KG1 (cell line): ENCODE results near the gene BDKRB1.
"Not testable (repeated sequence)": the region's sequence is repeated elsewhere in the genome, so short reads cannot be mapped to it uniquely, and the experiment has no call there.

ENCODE experiments used
- DNase-seq: peaks from one replicate; lab custom pipeline; 2025; lab: John Stamatoyannopoulos, UW

Gene BDKRB1

GRCh38 chr14:96233661-96234060 lies 22.3 kb upstream of the BDKRB1 start:
- DNase-seq = no peak

GRCh38 chr14:96235426-96235825 lies 20.6 kb upstream of the BDKRB1 start:
- DNase-seq = no peak

- DNase-seq = no peak
These were observed 18.4 kb upstream of the BDKRB1 start for GRCh38 chr14:96237641-96238040.

- no peak for DNase-seq
These were observed 17.2 kb upstream of the BDKRB1 start for GRCh38 chr14:96238676-96239265.

- no peak for DNase-seq
These were observed 16.3 kb upstream of the BDKRB1 start for GRCh38 chr14:96239711-96240141.

- DNase-seq = no peak
These were observed 15.4 kb upstream of the BDKRB1 start for GRCh38 chr14:96240641-96241040.

GRCh38 chr14:96242126-96242525 lies 13.9 kb upstream of the BDKRB1 start:
- no peak for DNase-seq

- no peak for DNase-seq
These were observed 12.2 kb upstream of the BDKRB1 start for GRCh38 chr14:96243785-96244184.

- not testable (repeated sequence) for DNase-seq
These were observed 10.9 kb upstream of the BDKRB1 start for GRCh38 chr14:96245074-96245473.

GRCh38 chr14:96245710-96246538 lies 10.1 kb upstream of the BDKRB1 start:
- DNase-seq = no peak

- no peak for DNase-seq
These were observed 9.5 kb upstream of the BDKRB1 start for GRCh38 chr14:96246539-96246847.

GRCh38 chr14:96247031-96247430 lies 9.0 kb upstream of the BDKRB1 start:
- no peak for DNase-seq

GRCh38 chr14:96249029-96249428 lies 7.0 kb upstream of the BDKRB1 start:
- peak; percentile 7 for DNase-seq

- DNase-seq = no peak
These were observed 5.5 kb upstream of the BDKRB1 start for GRCh38 chr14:96250485-96250884.

- no peak for DNase-seq
These were observed 4.3 kb upstream of the BDKRB1 start for GRCh38 chr14:96251656-96252155.

GRCh38 chr14:96252323-96252998 lies 3.5 kb upstream of the BDKRB1 start:
- no peak for DNase-seq

GRCh38 chr14:96252999-96253539 lies 2.9 kb upstream of the BDKRB1 start:
- no peak for DNase-seq

GRCh38 chr14:96254687-96255086 lies 1.3 kb upstream of the BDKRB1 start:
- DNase-seq = no peak

- DNase-seq = no peak
These were observed 397 bp downstream of the BDKRB1 start for GRCh38 chr14:96256407-96256806.

- DNase-seq = no peak
These were observed 1.0 kb downstream of the BDKRB1 start for GRCh38 chr14:96257056-96257455.

- DNase-seq = no peak
These were observed 1.9 kb downstream of the BDKRB1 start for GRCh38 chr14:96257900-96258299.

GRCh38 chr14:96260341-96260821 lies 4.4 kb downstream of the BDKRB1 start:
- DNase-seq = no peak

- no peak for DNase-seq
These were observed 5.0 kb downstream of the BDKRB1 start for GRCh38 chr14:96261053-96261452.
